T1000 (cell line): ENCODE results near the gene SH3BP5.

Experiments used
- DNase-seq: peaks from one replicate; lab custom pipeline; 2025; ENCODE audit warnings: mixed read lengths; lab: John Stamatoyannopoulos, UW

SH3BP5 gene

GRCh38 chr3:15243822-15244482, 88.4 kb downstream of the SH3BP5 start:
- no peak for DNase-seq

- DNase-seq, result no peak
Observed at GRCh38 chr3:15241341-15241740, 91.0 kb downstream of the SH3BP5 start.

- no peak for DNase-seq
Observed at GRCh38 chr3:15229262-15229661, 103.1 kb downstream of the SH3BP5 start.

- no peak for DNase-seq
Observed at GRCh38 chr3:15228147-15228546, 104.2 kb downstream of the SH3BP5 start.

- DNase-seq, result no peak
Observed at GRCh38 chr3:15223685-15224572, 108.5 kb downstream of the SH3BP5 start.

- no peak for DNase-seq
Observed at GRCh38 chr3:15221574-15222217, 110.7 kb downstream of the SH3BP5 start.

- DNase-seq, result no peak
Observed at GRCh38 chr3:15220661-15221060, 111.7 kb downstream of the SH3BP5 start.

GRCh38 chr3:15220056-15220455, 112.3 kb downstream of the SH3BP5 start:
- DNase-seq, result no peak

- DNase-seq, result no peak
Observed at GRCh38 chr3:15218689-15219088, 113.7 kb downstream of the SH3BP5 start.

GRCh38 chr3:15217841-15218267, 114.5 kb downstream of the SH3BP5 start:
- DNase-seq, result no peak

- no peak for DNase-seq
Observed at GRCh38 chr3:15217011-15217671, 115.2 kb downstream of the SH3BP5 start.

GRCh38 chr3:15216501-15216900, 115.9 kb downstream of the SH3BP5 start:
- no peak for DNase-seq

GRCh38 chr3:15215996-15216395, 116.4 kb downstream of the SH3BP5 start:
- no peak for DNase-seq

- no peak for DNase-seq
Observed at GRCh38 chr3:15214758-15215157, 117.6 kb downstream of the SH3BP5 start.

GRCh38 chr3:15211937-15212336, 120.4 kb downstream of the SH3BP5 start:
- no peak for DNase-seq

GRCh38 chr3:15207836-15208504, 124.4 kb downstream of the SH3BP5 start:
- DNase-seq, result no peak

GRCh38 chr3:15206662-15207576, 125.5 kb downstream of the SH3BP5 start:
- DNase-seq, result no peak

GRCh38 chr3:15205934-15206661, 126.3 kb downstream of the SH3BP5 start, which contains the start of gene CAPN7:
TSS of gene CAPN7 (plus strand) at chr3:15206246. CDS start at chr3:15206496, 250 bp downstream.
- no peak for DNase-seq

- DNase-seq, result no peak
Observed at GRCh38 chr3:15205482-15205933, 126.9 kb downstream of the SH3BP5 start.
